Heart left ventricle (tissue), 13 donors: ENCODE measurements around the gene UBE2K.

Experiments used
- POLR2A ChIP-seq, 2 donors: fragments of 450-650 bp; IDR thresholded peaks; one replicate each; pipeline ENCODE4 v1.6.1; 2017; ENCODE audit warnings: antibody characterized with exemption in 2 of 2, mild to moderate bottlenecking in 2 of 2, moderate library complexity in 2 of 2
- TF ChIP-seq, protein P1 (sequence below), 12 donors: fragments of 200-600 bp; sonication (generic) in 4 of 12; IDR thresholded peaks; one replicate each; pipeline versions ENCODE4 v1.5.0 to v1.8.0; 2018 to 2022; ENCODE audit warnings: antibody characterized with exemption in 12 of 12, mild to moderate bottlenecking in 5 of 12
- donor health status: ischemic (EF 13 %, LVEDD 7.1; RV severe dilation, severe dysfunction).
- donor health status: DM: no; HTN: yes; CAD: no.
- donor health status: DM: no; HTN: no; CAD: no.
- donor health status: ischemic (EF 25% LVEDD 6.9; RV normal size, moderate dysfunction).
- donor health status: ischemic (EF 25% LVEDD 5.7; RV mildly dilated, moderate dysfunction).
- donor health status: ischemic (EF 35%, LVEDD 5.7; RV mildly dilated, moderate dysfunction).
- donor health status: nonischemic (EF 11% LVEDD 7.7; RV severe dilation, severe dysfunction).
- donor health status: DM: yes; HTN: yes; CAD: no.
- donor health status: PGD.
- donor health status: ischemic (EF 29% LVEDD 5.4; RV normal size, mild dysfunction).
- donor health status: nonischemic (EF 23%, LVEDD 6.1; RV moderate dilation, normal function).

DNA sequence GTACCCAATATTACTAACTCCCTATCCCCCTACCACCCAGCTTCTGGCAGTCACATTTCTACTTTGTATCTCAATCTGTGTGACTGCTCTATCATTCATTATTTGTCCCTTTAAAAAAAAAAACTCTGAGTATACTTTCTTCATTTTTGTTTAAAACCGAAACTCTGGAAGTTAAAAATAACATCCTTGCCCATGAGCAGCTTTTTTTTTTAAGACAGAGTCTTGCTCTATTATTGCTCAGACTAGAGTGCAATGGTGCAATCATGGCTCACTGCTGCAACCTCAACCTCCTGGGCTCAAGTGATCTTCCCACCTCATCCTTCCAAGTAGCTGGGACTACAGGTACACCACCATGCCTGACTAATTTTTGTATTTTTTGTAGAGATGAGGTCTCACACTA, 15.8 kb downstream of the UBE2K start:
- TF ChIP-seq, protein P1, sequence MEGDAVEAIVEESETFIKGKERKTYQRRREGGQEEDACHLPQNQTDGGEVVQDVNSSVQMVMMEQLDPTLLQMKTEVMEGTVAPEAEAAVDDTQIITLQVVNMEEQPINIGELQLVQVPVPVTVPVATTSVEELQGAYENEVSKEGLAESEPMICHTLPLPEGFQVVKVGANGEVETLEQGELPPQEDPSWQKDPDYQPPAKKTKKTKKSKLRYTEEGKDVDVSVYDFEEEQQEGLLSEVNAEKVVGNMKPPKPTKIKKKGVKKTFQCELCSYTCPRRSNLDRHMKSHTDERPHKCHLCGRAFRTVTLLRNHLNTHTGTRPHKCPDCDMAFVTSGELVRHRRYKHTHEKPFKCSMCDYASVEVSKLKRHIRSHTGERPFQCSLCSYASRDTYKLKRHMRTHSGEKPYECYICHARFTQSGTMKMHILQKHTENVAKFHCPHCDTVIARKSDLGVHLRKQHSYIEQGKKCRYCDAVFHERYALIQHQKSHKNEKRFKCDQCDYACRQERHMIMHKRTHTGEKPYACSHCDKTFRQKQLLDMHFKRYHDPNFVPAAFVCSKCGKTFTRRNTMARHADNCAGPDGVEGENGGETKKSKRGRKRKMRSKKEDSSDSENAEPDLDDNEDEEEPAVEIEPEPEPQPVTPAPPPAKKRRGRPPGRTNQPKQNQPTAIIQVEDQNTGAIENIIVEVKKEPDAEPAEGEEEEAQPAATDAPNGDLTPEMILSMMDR (IDR thresholded peaks at IDR 0.05), result no peak
- no peak for TF ChIP-seq POLR2A (IDR thresholded peaks at IDR 0.05)
